Measurements from ENCODE around the gene NEK9.
A peak's percentile ranks its signal among the peaks of the same experiment; 100 is the strongest.

NEK9 gene

DNA sequence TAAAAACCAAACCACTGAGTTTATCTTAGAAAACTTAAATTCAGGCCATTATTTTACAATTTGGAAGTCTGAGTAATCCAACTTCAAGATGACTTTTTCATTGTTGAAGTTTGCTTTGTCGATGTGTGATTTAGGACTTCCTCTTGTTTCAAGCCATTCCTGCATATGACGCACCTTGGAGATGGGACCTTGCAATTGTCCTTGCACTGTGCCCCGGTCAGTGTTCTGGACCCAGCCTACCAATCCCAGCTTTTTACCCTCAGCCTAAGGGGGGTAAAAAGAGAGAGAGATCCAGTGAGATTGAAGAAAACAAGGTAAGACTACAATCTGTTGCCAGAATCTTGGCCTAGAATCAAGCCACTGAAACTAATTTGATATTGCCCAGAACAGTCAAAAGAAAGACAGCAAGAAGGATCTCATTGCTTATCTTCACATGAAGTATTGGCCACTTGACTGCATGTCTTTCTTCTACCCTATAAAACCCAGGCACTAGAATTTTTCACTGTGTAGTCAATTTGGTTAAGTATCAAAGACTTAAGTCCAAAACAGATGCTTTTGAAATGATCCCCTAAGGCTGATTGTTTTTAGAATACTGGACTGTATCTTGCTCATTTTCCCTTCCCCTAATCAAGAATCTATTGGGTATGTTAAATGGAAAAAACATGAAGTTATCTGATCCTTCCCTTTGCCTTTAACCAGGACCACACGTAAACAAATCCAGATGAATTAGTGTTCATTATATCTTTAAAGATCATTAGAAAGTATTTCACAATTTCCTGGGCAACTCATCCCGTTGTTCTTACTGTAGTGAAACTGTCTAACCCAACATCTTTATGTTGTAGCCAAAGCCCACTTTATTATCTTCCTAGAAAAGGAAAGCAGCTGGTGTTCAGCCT is 73.2 kb downstream of the NEK9 start:
- peak in 1 of 2 donors; percentile 27 for DNase-seq (ENCODE audit: low read depth in 2 of 2)
- TF ChIP-seq, protein P1, sequence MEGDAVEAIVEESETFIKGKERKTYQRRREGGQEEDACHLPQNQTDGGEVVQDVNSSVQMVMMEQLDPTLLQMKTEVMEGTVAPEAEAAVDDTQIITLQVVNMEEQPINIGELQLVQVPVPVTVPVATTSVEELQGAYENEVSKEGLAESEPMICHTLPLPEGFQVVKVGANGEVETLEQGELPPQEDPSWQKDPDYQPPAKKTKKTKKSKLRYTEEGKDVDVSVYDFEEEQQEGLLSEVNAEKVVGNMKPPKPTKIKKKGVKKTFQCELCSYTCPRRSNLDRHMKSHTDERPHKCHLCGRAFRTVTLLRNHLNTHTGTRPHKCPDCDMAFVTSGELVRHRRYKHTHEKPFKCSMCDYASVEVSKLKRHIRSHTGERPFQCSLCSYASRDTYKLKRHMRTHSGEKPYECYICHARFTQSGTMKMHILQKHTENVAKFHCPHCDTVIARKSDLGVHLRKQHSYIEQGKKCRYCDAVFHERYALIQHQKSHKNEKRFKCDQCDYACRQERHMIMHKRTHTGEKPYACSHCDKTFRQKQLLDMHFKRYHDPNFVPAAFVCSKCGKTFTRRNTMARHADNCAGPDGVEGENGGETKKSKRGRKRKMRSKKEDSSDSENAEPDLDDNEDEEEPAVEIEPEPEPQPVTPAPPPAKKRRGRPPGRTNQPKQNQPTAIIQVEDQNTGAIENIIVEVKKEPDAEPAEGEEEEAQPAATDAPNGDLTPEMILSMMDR (IDR thresholded peaks at IDR 0.05; ENCODE audit: low read depth, low read length) = no peak
- no peak overlapping the region for H3K4me3 ChIP-seq (replicated peaks in 1 of 2; ENCODE audit: low read depth in 2 of 2, low read length in 2 of 2)

DNA sequence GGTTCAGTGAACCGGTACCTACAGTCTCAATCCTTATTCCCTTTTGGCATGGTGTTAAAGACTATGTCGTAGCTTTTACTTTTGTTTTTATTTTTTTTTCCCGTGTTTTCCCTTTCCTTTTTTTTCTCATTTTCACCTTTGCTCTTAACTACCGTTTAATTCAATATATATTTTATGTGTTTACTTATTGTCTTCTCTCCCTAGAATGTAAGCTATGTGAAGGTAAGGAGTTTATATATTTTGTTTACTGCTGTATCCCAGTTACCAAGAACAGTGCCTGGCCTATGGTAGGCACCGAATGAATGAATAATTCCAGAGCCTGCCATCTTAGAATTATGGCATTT is 75.3 kb downstream of the NEK9 start:
- TF ChIP-seq, protein P1 (IDR thresholded peaks at IDR 0.05; ENCODE audit: low read depth, low read length) = no peak

DNA sequence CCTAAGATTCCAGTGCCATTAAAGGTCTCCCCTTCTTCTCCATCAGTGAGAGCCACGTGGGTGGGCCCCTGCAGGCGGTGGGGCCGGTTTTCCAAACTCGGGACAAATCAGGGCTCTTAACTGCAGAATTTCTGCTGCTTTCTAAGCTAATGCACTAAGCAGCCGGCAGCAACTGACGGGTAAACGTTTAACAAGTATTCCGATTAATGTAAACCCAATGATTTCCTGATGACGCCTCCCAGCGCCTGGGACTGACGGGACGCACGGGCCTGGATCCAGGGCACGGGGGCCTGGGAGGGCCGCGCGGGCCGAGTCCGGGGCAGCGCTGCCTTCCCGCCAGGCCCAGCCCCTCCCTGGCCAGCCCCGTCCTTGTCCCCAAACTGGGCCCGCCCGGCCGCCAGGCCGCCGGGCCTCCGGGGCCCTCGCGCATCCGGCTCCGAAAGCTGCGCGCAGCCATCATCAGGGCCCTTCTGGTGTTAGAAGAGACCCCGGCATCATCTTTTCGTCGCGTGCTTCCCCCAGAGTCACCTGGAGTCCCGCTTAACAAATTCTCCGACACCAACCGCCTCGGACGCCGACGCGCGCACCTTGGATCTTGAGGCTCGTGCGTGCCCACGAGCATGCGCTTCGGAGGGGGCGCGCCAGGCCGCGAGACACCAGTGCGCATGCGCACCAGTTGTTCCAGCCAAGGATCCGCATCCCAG is 75.8 kb downstream of the NEK9 start, which contains the start of gene MLH3:
MLH3 (minus strand) TSS at position 616 of the 704 bp plus-strand sequence. CDS start 1,812 bp downstream, outside the sequence.
- TF ChIP-seq, protein P1 (IDR thresholded peaks at IDR 0.05; ENCODE audit: low read depth, low read length) = no peak
- peak within 1 kb of the TSS; percentile 52 to 57 for H3K4me3 ChIP-seq (replicated peaks in 1 of 2; ENCODE audit: low read depth in 2 of 2, low read length in 2 of 2)
- DNase-seq (ENCODE audit: low read depth in 2 of 2) = peak; percentile 83 to 85

More for the DNA sequence above, 75.3 kb downstream of the NEK9 start:
- peak overlapping the region; percentile 52 to 57 for H3K4me3 ChIP-seq (replicated peaks in 1 of 2; ENCODE audit: low read depth in 2 of 2, low read length in 2 of 2)
- no peak for DNase-seq (ENCODE audit: low read depth in 2 of 2)

DNA sequence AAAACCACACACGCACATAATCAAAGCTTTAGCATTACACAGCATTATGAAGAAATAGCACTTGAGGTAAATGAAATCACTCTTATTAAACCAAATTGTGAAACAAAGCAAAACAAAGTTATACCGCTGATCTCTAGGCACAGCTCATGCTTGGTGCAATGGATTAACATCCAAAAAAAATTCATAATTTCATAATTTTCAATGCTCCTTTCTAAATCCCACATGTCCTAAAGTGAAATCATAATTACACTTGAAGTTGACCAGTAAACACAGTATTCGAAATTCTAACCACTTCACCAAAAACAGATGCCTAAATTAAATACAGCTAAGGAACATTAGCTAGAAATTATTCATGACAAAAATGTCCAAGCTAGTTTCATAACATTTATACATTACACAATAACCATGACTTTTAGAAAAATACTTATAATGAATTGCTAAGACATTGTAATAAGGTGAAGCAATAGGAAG is 77.1 kb downstream of the NEK9 start:
- DNase-seq (ENCODE audit: low read depth in 2 of 2) = peak; percentile 24 to 67
- no peak overlapping the region for H3K4me3 ChIP-seq (replicated peaks in 1 of 2; ENCODE audit: low read depth in 2 of 2, low read length in 2 of 2)
- TF ChIP-seq, protein P1 (IDR thresholded peaks at IDR 0.05; ENCODE audit: low read depth, low read length) = no peak

DNA sequence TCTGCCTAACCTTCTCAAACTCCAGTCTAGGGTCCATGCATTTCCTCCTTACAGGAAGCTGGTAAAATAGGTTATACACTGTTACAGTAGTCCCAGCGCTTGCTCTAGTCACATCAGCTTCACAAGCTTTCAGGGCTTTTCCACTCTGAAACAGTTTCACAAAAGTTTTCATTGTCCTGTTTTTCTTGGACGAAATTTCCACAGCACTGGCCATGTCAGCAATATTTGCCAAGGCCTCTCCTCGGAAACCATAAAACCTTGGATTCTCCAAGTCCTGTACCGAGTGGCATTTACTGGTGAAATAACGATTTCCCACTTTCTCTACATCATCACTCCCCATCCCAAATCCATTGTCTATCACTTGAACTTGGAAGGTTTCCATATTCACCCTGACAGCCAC is 77.7 kb downstream of the NEK9 start:
- H3K4me3 ChIP-seq (replicated peaks in 1 of 2; ENCODE audit: low read depth in 2 of 2, low read length in 2 of 2) = no peak overlapping the region
- DNase-seq (ENCODE audit: low read depth in 2 of 2) = no peak
- TF ChIP-seq, protein P1 (IDR thresholded peaks at IDR 0.05; ENCODE audit: low read depth, low read length) = no peak

DNA sequence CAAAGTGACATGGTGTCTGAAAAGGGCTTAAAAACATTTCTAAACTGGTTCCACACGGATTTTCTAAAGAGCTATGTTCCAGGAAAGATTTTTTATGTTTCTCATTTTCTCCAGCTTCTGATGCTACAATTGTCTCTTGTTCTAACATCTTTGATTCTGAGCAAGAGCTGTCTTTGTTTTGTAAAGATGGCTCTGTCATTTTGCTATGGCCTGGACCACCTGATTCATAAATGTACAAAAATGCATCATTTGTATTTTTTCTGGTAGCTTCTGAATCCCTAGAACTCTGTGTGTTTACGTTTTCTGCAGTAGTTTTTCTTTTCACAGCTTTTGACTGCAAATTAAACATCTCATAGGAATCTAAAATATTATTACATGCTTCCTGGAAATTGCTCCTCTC is 78.7 kb downstream of the NEK9 start:
- DNase-seq (ENCODE audit: low read depth in 2 of 2) = no peak
- H3K4me3 ChIP-seq (replicated peaks in 1 of 2; ENCODE audit: low read depth in 2 of 2, low read length in 2 of 2) = no peak overlapping the region
- TF ChIP-seq, protein P1 (IDR thresholded peaks at IDR 0.05; ENCODE audit: low read depth, low read length) = no peak
